GM21825 (cell line): ENCODE measurements around the gene SEC61A2.

Experiments used
- ATAC-seq: cut with Tn5 transposase; IDR thresholded peaks from one replicate; pipeline ENCODE4 v1.9.1; 2021; ENCODE audit warnings: mild to moderate bottlenecking, moderate library complexity; ENCODE audit not compliant: unreplicated experiment

The SEC61A2 gene

DNA sequence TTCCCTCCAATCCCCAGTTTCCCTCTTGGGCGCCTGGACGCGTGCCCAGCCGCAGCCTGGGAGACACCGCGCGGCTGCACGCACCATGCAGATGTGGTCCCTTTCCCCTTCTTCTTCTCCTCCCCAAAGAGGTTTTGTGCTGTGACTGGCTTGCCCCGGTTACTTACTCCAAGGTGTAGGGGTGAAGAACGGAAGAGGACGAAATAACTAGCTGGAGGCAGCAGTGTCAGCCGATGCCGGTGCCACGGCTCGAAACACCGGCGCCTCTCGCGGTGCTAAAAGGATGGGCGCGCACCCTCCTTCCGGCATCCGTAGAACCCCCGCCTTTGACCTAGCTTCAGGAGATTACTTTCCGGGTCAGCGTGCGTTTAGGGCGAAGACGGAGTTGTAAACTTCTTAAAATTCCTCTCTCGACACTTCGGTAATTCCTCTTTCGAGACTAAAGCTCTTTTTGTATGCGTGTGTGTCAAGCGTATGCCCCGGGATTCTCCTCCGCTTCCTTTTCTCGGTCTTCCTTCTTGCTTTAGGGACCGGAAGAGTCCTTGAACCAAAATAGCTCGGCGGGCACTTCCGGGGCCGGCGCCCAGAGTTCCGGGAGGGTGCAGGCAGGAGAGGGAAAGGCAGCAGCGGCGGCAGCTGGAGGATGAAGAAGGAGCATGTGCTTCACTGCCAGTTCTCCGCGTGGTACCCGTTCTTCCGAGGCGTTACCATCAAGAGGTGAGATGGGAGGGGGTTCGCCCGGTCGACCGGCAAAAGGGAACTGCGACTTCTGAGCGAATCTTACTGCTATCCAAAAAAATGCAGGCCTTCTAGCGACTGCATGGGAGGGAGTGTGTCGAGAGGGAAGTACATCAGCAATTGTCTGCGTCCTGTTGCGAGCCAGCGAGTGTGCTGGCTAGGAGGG is 66.4 kb downstream of the SEC61A2 start, which contains the start of the genes CDC123 and NUDT5:
CDC123 (plus strand) TSS at position 586 of the 904 bp plus-strand sequence; CDS start at position 644, 58 bp downstream.
NUDT5 (minus strand) TSS at position 289 of the 904 bp plus-strand sequence. CDS start 9,600 bp downstream, outside the sequence.
- peak; percentile 86 for ATAC-seq

DNA sequence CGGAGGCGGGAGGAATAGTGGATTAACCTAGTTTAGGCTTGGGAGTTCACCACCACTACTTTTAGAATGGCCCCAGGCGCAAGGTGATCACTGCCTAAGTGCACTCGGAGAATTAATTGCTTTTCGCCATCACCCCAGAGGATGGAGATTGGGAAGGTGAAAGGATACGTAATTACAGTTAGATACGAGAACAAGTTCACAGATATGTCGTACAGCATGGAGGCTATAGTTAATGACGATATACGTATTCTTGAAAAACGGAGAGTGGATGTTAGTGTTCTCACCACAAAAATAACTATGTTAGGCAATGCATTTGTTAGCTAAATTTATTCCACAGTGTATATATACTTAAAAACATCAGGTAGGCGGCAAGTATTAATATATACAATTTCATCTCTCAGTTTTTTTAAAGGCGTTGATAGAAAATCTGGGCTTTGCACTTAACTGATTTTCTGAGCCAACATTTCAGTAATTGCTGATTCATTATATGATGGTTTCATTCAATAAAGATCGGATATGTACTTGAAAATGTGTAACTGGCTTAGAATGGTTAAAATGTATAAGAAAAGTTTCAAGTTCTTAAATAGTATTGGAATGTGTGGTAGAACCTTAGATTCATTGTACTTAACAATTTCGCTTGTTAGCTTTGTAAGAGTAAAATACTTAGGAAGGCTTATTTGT is 67.2 kb downstream of the SEC61A2 start:
- ATAC-seq: no peak

DNA sequence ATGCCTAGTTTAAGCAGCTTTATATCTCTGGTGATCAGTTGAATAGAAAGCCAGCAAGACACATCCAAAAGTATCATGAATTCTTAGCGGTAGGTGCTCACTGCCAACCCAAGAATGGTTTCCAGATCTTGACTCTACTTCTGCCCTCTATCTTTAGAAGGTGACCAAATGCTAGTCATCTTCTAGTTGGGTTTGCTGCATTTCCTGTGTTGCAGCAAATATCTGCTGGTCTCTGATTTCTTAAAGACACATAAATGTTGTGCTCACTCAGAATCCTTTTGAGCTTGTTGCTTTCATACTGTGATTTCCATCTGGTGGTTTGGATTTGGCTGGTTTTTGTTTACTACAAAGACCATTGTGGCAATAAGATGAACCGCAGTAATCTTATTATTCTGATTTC is 68.7 kb downstream of the SEC61A2 start:
- no peak for ATAC-seq

DNA sequence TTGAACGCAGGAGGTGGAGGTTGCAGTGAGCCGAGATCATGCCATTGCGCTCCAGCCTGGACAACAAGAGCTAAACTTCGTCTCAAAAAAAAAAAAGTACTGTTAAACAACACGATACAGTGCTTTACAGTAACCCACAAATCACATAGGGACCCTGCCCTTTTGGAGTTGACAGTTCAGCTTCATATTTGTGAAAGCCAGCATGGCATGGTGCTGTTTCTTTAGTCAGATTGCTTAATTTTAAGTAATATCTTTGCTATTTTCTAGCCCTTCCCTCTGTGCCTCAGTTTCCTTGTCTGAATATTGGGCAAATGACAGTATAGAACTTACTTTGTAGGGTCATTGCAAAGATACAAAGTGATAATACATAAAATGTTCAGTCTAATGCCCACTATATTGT is 71.4 kb downstream of the SEC61A2 start:
- ATAC-seq: no peak

DNA sequence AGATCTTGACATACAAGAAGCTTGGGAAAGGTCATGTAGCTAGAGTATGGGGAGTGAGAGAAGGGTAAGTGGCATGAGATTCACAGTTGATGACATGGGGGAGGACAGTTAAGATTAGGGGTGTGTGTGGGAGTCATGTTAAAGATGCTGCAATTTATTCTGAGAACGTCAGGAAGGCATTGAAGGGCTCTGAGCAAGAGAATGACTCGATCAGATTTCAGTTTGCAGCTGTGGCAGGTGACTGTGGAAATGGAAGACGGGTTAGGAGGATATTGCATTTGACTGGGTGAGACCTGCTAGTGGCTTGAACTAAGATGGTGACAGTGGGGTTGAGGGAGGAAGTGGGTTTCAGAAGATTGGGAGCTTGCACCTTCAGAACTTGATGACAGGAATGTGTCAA is 72.1 kb downstream of the SEC61A2 start:
- ATAC-seq: no peak

DNA sequence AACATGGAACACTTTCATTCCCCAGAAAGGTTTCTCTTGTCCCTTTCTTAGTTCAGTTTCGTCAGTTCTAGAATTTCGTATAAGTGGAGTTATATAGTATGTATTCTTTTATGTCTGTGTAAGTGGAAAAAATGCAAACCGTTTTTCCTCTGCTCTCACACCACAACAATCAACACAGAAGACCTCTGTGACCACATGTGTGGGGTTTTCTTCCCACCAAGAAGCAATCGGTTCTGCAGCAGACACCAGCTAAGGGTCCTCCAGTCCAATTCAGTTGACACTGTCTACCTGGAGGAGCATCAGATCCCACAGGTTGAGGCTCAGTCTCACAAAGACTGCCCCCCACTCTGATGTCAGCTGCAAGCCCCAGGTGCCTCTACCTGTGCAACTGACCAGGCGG is 72.7 kb downstream of the SEC61A2 start:
- ATAC-seq: no peak

DNA sequence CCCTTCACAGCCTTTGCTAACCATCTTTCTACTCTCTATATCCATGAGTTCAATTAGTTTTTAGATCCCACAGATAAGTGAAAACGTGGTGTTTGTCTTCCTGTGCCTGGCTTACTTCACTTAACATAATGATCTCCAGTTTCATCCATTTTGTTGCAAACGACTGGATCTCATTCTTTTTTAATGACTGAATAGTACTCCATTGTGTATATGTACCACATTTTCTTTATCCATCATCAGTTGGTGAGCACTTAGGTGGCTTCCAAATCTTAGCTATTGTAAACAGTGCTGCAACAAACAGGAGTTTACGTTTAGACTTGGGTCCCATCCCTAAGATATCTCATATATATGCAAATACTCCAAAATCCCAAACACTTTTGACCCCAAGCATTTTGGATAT is 75.6 kb downstream of the SEC61A2 start:
- no peak for ATAC-seq

DNA sequence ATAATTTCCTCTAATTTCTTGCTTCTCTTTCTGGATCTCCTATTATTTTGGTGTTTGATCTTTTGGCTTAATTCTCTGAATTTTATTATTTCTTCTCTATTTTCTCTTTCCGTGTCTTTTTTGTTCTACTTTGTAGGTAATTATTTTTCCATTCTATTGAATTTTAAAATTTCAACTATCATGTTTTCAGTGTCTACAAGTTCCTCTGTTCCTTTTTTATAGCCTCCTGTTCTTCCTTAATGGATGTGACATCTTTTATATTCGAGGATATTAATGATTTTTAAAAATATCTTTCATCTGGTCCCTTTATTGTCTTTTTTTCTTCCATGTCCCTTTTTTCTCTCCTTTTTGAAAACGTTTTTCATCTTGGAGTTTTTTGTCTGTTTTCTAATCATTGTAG is 77.6 kb downstream of the SEC61A2 start:
- ATAC-seq: no peak

DNA sequence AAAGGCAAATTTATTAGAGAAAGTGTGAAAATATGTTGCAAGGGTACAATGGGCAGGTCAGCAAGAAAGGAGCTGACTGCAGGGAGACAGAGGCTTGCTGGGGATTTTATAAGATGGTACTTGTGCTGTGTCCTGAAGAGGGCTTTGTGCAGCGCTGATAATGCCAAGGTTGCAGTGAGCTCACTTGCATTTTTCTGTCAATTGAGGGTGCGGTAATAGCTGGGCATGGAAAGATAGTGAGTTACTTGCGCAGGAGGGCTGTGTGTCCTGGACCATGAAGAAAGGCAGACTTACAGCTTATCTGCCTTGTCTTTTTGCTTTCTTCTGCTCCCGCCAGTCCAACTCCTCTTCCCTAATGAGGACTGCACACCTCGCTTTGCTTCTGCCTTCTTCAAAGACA is 79.0 kb downstream of the SEC61A2 start:
- ATAC-seq: no peak

DNA sequence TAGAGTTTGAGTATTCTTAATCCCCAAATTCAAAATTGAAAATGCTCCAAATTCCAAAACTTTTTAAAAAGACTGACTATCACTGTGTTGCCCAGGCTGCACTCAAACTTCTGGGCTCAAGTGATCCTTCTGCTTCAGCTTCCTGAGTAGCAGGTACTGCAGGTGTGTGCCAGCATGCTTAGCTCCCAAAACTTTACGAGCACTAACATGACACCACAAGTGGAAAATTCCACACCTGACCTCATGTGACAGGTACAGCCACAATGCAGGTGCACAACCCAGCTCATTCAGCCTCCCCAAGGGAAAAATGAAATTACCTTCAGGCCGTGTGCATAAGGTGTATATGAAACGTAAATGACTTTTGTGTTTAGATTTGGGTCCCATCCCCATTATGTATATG is 83.0 kb downstream of the SEC61A2 start:
- ATAC-seq: no peak

DNA sequence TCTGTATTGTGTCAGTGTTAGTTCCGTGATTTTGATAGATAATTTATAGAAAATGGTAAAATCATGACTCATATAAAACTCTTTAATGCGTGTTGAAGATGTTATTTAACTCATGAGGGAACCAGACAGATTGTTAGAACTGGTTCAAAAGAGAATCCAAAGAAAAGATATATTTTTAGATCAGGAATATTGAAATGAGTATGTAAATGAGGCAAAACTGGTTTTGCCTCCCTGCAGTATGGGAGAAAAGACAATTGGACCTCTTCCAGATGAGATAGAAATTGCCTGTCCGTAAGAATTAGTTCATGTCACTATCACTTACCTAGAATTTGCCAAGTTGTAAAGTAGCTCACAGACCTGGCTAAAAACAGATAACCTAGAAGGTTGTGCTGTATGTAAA is 84.1 kb downstream of the SEC61A2 start:
- no peak for ATAC-seq

DNA sequence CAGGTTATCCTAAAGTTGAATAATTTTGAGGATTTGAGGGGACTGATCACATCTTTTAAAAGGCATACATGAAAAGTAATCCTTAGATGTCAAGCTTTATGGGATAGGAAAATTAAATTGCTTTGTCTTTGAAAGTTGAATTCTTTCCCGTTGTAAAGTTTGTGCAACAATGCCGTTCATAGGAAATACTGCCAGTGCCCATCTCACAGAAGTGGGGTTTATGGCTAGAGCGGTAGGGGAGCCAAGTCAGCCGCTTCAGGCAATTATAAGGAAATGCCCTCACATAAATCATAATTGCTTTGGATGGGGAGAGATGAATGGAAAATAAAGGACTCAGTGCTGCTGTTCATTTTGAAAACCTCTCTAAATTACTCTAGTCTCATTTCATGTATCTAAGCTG is 84.6 kb downstream of the SEC61A2 start:
- ATAC-seq: no peak

DNA sequence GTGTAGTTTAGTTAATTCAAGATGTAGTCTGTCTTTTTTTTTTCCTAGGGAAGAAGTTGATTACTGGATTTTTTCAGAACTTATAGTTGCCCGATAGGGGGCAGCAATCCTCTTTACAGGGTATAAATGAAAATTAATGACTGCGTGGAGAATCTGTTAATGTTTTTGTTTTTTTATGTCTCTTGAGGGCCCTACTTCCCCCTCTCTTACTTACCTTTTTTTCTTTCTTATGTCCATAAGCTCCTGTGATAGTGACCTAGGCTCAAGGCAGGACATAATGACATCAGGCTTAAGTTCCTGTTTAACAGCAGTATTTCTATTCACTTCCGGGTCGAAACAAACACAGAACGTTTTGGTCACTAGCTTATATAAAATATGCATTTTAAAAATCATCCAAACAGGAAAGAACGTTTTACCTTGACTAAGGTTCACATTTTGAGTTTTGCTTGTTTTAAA is 85.3 kb downstream of the SEC61A2 start:
- no peak for ATAC-seq
